Posterior vena cava (tissue), 2 donors: ENCODE results near the gene TAL1. TPM values are rescaled to one million over a fixed set of nuclear protein-coding genes. Genes with fewer than 3 reads are reported as not detected.
"Not testable (repeated sequence)": the region's sequence is repeated elsewhere in the genome, so short reads cannot be mapped to it uniquely, and the experiment has no call there.

Source experiments
- DNase-seq: peaks from one replicate; pipeline ENCODE4 v3.0.0-alpha.2; 2020; ENCODE audit warnings: low spot score
- intact Hi-C, 2 donors: fragments of 100-400 bp; cut with DNase I; formaldehyde crosslinking; loops; one replicate each; pipeline versions ENCODE4 v1.14.1 to v1.14.2; 2022 to 2023
- total RNA-seq, 2 donors: library from RNA; stranded (reverse); fragmentation: NEBNext Ultra II Directional; extraction: Animal tissue kit (Norgen Biotek cat#: 25700); gene quantifications; one replicate each; pipeline ENCODE4 v1.2.1, GENCODE V29; 2021
- donor health status: DM: yes; HTN: yes; CAD: no.
- donor health status: DM: yes; HTN: yes; CAD: no.

Gene TAL1
- total RNA-seq, 2 donors from 2014 or later = 5.3 to 8.7 TPM

DNA sequence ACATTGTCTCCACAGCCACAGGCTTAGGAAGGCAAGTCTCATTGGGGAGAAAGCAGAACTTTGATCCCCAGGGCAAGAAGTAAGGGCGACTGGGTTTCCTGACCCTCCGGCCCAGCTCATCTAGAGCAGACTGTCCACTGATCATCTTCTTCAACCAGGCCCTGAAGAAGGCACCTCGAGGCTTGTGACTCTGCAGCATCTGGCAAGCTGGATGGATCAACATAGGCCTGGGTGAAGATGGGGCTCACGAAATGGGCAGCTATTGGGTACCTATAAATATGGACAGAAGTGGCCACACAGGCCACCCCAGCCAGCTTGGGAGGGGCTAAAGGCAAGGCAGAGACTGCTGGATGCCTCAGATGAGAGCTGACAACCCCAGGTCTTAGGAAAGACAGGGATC is 13.0 kb downstream of the TAL1 start:
- intact Hi-C loops = no loop called here
- peak; percentile 32 for DNase-seq

DNA sequence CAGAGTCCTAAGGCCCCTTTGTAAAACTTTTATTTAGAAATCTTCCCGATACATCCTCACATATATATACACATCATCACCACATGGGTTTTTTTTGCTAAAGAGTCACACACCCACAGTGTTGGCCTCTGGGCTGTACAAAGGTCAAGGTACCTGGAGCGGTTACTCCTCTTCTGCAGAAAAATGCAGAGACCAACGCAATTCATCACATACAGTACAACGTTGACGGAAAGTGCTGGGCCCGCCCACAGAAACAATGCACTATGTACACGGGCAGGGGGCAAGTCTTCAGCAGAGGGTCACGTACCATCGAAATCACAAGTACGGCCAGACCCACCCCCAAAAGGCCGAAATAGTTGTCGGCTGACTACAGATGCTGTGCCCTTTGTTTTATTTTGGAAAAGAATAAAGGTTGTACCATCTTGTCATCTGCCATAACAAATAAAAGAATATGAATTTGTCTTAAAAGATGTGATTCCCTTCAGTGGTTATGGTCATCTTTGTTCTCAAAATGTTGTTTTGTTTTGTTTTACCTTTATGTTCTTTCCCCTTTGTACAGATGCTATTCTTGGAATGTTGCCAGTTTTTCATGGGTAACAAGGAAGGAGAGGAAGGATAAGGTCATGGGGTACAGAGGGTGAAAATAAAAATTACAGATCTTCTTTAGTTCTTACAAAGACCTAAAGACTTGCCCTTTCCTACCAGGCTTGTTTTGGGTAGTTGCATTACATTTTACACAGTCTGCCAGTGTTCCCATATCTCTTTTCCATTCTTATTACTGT is 15.6 kb downstream of the TAL1 start:
- intact Hi-C loops = no loop called here
- DNase-seq = peak; percentile 43

DNA sequence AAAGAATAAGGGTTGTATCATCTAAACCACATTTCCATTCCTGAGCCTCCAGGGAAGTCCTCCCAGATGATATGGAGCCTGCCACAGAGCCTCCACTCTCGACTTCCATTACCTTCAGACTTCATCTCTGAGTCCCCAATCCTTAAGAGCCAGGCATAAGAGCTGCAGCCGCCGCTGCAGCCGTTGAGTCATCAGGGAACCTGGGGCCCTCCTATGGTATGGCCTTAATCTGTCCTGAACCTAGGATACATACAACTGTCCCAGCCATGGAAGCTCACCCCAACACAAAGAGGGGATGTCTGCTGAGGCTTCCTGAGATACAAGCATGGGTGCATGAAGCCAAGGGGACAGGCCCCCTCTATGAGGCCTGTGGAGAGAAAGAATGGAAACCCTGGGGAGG is 16.3 kb downstream of the TAL1 start:
- DNase-seq = peak; percentile 25

DNA sequence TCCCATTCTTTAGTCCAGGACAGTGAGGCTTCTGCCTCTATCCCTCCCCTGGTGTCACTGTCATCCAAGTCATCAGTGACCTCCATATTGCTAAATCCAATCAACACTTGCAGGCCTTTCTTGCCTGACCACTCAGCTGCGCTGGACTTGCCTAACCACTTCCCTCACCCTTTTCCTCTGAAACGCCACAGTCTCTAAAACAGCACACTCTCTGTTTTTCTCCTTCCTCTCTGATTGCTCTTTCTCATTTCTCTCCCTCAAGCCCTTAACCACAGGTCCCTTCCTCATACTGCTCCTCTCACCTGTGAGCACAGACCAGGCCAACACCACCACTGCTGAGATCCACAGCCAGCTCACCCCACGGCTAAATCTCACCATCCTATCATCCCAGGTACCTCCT is 17.5 kb downstream of the TAL1 start:
- intact Hi-C loops = no loop called here
- peak; percentile 41 for DNase-seq

More for the DNA sequence above, 16.3 kb downstream of the TAL1 start:
- intact Hi-C loops = no loop called here

GRCh38 chr1:47213230-47213963 is 18.6 kb downstream of the TAL1 start:
- peak; percentile 71 for DNase-seq
- intact Hi-C loops = no loop called here

DNA sequence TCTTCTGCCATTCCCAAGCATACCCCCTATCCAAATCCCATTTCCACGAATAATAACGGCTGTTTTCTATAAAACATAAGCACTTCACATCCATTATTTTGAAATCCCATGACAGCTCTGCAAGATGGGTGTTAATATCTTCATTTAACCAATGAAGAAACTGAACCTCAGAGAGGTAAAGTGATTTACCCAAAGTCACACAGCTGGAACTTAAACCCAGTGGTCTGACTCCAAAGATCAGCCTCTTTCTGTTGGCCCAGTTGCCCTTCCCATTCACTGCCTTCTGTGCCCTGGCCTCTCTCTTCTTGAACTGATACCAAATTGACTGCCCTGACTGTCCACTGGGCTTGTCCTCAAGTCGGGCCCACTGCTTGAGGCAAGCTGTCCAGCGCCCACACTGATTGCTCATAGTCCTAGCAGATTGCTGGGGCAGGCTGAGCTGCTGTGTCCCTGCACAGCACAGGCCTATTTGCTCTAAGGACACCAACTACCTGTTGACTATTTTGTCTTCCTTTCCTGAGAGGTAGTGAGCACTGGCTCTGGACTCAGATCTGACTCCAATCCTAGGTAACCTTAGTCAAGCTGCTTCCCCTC is 19.3 kb downstream of the TAL1 start:
- intact Hi-C loops = no loop called here
- DNase-seq = peak; percentile 31

GRCh38 chr1:47211796-47212269 is 20.2 kb downstream of the TAL1 start:
- intact Hi-C loops = no loop called here
- DNase-seq = peak; percentile 86

GRCh38 chr1:47210666-47211065 is 21.4 kb downstream of the TAL1 start:
- DNase-seq = no peak
- intact Hi-C loops = no loop called here

- DNase-seq = peak; percentile 10
Observed at GRCh38 chr1:47209725-47210325, 22.2 kb downstream of the TAL1 start.

DNA sequence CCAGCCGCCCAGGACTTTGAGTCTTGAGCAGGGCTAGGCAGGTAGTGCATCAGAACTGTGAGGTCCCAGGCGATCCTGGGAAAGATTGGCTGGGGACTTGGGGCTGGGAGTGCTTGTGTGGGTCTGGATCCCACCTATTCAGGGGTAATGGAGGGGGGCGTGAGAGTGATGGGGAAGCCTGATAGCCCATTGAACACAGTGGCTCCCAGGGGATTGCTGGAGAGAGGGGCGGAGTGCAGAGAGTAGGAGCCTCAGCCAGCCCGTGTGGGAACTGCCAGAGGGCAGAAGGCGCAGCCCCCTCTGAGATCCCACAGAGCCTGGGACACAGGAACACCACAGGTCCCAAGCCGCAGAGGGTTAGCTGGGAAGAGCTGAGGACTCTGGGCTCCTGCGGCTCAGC is 22.9 kb downstream of the TAL1 start:
- intact Hi-C loops = no loop called here
- DNase-seq = peak; percentile 50

More at GRCh38 chr1:47209725-47210325, 22.2 kb downstream of the TAL1 start:
- intact Hi-C loops = no loop called here

- intact Hi-C loops = no loop called here
- DNase-seq = peak; percentile 36
Observed at GRCh38 chr1:47208374-47208850, 23.6 kb downstream of the TAL1 start.

DNA sequence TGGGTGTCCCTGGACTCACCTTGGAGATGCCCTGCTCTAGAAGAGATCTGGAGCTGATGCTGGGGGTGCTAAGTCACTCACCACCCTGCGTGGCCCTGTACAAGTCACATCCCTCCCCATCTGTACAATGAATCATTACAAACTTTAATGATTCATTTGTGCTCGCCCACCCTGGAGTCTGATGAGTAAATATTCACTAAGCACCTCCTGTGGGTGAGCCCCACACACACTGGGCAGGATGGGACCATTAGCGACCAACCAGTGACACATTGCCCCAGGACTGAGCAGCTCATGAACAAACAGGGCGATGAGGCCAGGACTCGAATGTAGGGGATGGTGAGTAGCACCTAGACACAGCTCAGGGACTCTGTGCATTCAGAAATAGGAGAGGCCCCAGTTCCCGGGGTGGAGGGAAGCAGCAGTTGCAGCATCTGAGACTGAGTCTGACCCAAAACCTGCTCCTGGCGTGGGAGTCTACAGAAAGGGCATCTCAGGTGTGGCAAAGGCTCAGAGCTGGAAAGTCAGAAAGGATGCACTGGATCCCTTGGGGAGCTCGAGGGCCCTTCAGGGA is 24.1 kb downstream of the TAL1 start:
- intact Hi-C loops = no loop called here
- peak; percentile 58 for DNase-seq

GRCh38 chr1:47205918-47206317 is 26.1 kb downstream of the TAL1 start:
- DNase-seq = peak; percentile 26
- intact Hi-C loops = no loop called here

- intact Hi-C loops = loop anchor here in 1 of 2 donors (5.0 kb wide), 1 partner anchor 399 kb away; no protein-coding TSS in a partner anchor
- DNase-seq = not testable (repeated sequence)
Observed at GRCh38 chr1:47203504-47203903, 28.5 kb downstream of the TAL1 start.

GRCh38 chr1:47201179-47201578 is 30.8 kb downstream of the TAL1 start:
- intact Hi-C loops = loop anchor here in 1 of 2 donors (5.0 kb wide), 1 partner anchor 401 kb away; no protein-coding TSS in a partner anchor
- peak; percentile 42 for DNase-seq

DNA sequence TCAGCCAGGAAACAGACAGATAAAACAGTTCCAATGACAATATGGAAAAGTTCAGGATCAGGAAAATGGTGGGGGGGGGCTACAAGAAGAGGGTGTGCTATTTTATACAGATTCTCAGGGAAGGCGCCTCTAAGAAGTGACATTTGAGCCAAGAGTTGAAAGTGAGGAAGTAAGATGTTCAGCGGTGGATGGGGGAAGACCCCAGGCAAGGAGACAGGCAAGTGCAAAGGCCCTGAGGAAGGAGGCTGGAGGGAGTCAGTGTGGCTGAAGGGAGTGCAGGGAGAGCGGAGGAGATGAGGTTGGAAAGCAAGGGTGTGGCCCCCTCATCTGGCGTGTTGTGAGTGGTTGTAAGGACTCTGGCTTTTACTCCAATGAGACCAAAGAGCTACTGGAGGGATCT is 33.8 kb downstream of the TAL1 start:
- intact Hi-C loops = no loop called here
- peak; percentile 0 for DNase-seq

DNA sequence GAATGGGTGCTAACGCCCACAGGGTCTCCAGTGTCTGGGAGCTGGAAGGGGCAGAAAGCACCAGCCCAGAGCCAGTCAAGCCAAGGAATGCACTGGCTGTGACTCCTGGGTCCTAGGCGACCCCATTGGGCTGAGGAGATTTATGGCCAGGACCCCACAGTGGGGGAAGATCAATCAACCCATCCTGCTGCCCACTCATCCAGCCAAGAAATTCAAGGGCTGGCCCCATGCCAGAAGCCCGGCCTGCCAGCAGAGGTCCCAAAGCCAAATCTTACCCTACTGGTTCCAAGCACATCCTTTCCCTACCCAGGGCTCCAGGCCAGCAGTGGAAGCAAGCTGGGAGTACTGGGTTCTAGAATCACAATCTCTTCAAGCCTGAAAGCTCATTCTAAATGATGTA is 35.4 kb downstream of the TAL1 start:
- intact Hi-C loops = no loop called here
- DNase-seq = peak; percentile 76

GRCh38 chr1:47195981-47196380 is 36.0 kb downstream of the TAL1 start:
- intact Hi-C loops = not testable (repeated sequence)
- peak; percentile 71 for DNase-seq

GRCh38 chr1:47194311-47194710 is 37.7 kb downstream of the TAL1 start:
- intact Hi-C loops = loop anchor here (5.0 kb wide), 2 partner anchors 38 to 238 kb away; partner anchors contain the start of gene TAL1 (in 1 of the 2)

More at GRCh38 chr1:47194311-47194710, 37.7 kb downstream of the TAL1 start:
- no peak for DNase-seq
